ENCODE data around the gene PIK3AP1.

DNA sequence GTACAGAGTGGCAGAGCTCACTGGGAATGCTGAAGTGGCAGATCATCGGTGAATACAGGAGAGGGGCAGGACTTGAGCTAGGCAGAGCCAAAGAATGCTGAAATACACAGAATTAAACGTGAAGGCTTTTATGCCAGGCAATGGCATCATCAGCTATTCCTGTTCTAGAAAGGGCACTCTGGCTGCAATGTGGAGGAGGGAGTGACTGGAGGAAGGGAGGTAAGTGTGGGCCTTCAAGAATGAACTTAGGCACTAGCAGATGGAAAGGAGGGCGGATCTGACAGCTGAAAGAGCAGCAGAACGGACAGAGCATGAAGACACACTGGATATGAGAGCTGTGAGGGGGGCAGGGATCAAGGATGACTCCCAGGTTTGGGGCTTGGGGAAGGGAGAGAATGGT, 121.5 kb downstream of the PIK3AP1 start:
- TF ChIP-seq KDM1A (IDR thresholded peaks at IDR 0.05; ENCODE audit: borderline replicate concordance) (no peak), ASH2L (IDR thresholded peaks at IDR 0.05; ENCODE audit: borderline replicate concordance, low read depth) (no peak)
- TF ChIP-seq, protein P1, sequence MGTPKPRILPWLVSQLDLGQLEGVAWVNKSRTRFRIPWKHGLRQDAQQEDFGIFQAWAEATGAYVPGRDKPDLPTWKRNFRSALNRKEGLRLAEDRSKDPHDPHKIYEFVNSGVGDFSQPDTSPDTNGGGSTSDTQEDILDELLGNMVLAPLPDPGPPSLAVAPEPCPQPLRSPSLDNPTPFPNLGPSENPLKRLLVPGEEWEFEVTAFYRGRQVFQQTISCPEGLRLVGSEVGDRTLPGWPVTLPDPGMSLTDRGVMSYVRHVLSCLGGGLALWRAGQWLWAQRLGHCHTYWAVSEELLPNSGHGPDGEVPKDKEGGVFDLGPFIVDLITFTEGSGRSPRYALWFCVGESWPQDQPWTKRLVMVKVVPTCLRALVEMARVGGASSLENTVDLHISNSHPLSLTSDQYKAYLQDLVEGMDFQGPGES (IDR thresholded peaks at IDR 0.05), result no peak

All from GM12878 (cell line).